Right lobe of liver (tissue), 6 donors: ENCODE results near the gene CASP7. TPM values are rescaled to one million over a fixed set of nuclear protein-coding genes. Genes with fewer than 3 reads are reported as not detected.

Experiments used
- ATAC-seq, 4 donors: fragments of 200-7000 bp; cut with Tn5 transposase; one replicate each; pipeline ENCODE4 v1.9.1; 2020; ENCODE audit warnings: mild to moderate bottlenecking in 4 of 4, moderate library complexity in 4 of 4
- DNase-seq, 3 donors: peaks; one replicate each; pipeline ENCODE4 v3.0.0-alpha.2; 2020
- H3K27ac ChIP-seq, 3 donors: fragments of 200-600 bp; one replicate each; pipeline ENCODE4 v1.8.0; 2022
- H3K27me3 ChIP-seq, 2 donors: fragments of 200-600 bp; one replicate each; pipeline ENCODE4 v1.8.0; 2022
- H3K36me3 ChIP-seq, 4 donors: fragments of 200-600 bp; sonication (generic) in 1 of 4; one replicate each; pipeline versions ENCODE4 v1.5.1 to v1.8.0; 2017 to 2022; ENCODE audit warnings: control low read depth in 1 of 4
- H3K4me1 ChIP-seq, 4 donors: fragments of 200-600 bp; sonication (generic) in 1 of 4; one replicate each; pipeline versions ENCODE4 v1.5.1 to v1.8.0; 2017 to 2022; ENCODE audit warnings: control low read depth in 1 of 4
- H3K4me3 ChIP-seq, 3 donors: fragments of 200-600 bp; one replicate each; pipeline ENCODE4 v1.8.0; 2022
- H3K9me3 ChIP-seq, 4 donors: fragments of 200-600 bp; sonication (generic) in 1 of 4; one replicate each; pipeline versions ENCODE4 v1.5.1 to v1.8.0; 2017 to 2022; ENCODE audit warnings: control low read depth in 1 of 4
- POLR2A ChIP-seq: fragments of 450-650 bp; IDR thresholded peaks from one replicate; pipeline ENCODE4 v1.6.1; 2017; ENCODE audit warnings: antibody characterized with exemption, mild to moderate bottlenecking
- WGBS: methylation state at CpG from one replicate; pipeline ENCODE4 v1.1.6; 2018; ENCODE audit warnings: low coverage, low lambda C conversion rate; ENCODE audit not compliant: insufficient coverage; ENCODE audit errors: missing lambda C conversion rate; 5-methylcytosine and 5-hydroxymethylcytosine counted together
- intact Hi-C, 2 donors: fragments of 100-400 bp; cut with DNase I; formaldehyde crosslinking; loops; one replicate each; pipeline versions ENCODE4 v1.11.2 to v1.14.1; 2022
- total RNA-seq, 6 experiments: library from RNA; depleted of rRNA in 2 of 6; stranded (reverse); fragments of >200 nt in 2 of 6; fragmentation: NEBNext Ultra II Directional in 3 of 6; extraction: Animal tissue kit (Norgen Biotek cat#: 25700) in 3 of 6; gene quantifications; one replicate each; pipeline versions ENCODE4 v1.1.0 to v1.2.4, GENCODE V29; 2016 to 2023
- TF ChIP-seq, protein P1 (sequence below), 4 donors: fragments of 200-600 bp in 3 of 4; fragments of 450-650 bp in 1 of 4; IDR thresholded peaks; one replicate each; pipeline versions ENCODE4 v1.5.1 to v1.8.0; 2016 to 2022; ENCODE audit warnings: antibody characterized with exemption in 4 of 4, mild to moderate bottlenecking in 2 of 4
- donor health status: DM: no; HTN: yes; CAD: no.
- donor health status: DM: no; HTN: no; CAD: no.
- donor health status: DM: no; HTN: no; CAD: no.
- donor health status: DM: no; HTN: yes; CAD: no.
- donor health status: DM: no; HTN: yes; CAD: no.

CASP7 gene
- total RNA-seq, 6 experiments from 2014 or later = 9.5 to 24.7 (median 12.4) TPM

DNA sequence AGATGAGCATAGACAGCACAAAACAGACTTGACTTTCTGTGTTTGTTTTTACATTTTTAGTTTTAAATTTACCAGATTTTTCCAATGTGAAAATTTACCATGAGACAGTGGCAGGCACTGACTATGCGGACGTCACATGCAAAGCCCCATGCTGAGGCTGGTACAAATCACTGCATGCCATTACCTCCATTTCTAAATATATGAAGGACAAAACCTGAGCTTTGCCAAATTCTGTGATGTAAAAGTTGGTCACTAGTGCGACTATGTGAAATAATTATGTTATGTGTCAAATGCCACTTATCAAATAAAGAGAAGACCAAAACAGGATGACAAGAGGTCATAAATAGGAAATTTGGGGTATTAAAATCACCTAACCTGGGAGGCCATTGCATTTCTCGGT is 38.0 kb upstream of the CASP7 start:
- Histone ChIP-seq H3K27me3 (no peaks in the 10 kb centered on the region), H3K27ac (no peak overlapping the region), H3K36me3 (no peaks in the 10 kb centered on the region), H3K9me3 (no peaks in the 10 kb centered on the region), H3K4me3 (no peak overlapping the region), H3K4me1 (peaks cover 0 to 23% (median 0%) of the 10 kb centered on the region in 4 donors)
- TF ChIP-seq, protein P1, sequence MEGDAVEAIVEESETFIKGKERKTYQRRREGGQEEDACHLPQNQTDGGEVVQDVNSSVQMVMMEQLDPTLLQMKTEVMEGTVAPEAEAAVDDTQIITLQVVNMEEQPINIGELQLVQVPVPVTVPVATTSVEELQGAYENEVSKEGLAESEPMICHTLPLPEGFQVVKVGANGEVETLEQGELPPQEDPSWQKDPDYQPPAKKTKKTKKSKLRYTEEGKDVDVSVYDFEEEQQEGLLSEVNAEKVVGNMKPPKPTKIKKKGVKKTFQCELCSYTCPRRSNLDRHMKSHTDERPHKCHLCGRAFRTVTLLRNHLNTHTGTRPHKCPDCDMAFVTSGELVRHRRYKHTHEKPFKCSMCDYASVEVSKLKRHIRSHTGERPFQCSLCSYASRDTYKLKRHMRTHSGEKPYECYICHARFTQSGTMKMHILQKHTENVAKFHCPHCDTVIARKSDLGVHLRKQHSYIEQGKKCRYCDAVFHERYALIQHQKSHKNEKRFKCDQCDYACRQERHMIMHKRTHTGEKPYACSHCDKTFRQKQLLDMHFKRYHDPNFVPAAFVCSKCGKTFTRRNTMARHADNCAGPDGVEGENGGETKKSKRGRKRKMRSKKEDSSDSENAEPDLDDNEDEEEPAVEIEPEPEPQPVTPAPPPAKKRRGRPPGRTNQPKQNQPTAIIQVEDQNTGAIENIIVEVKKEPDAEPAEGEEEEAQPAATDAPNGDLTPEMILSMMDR (IDR thresholded peaks at IDR 0.05) = no peak
- TF ChIP-seq POLR2A = no peak
- WGBS = 64% methylated on average over 4 of the region's 4 CpGs
- no peak for DNase-seq
- intact Hi-C loops = no loop called here
- ATAC-seq = no peak

DNA sequence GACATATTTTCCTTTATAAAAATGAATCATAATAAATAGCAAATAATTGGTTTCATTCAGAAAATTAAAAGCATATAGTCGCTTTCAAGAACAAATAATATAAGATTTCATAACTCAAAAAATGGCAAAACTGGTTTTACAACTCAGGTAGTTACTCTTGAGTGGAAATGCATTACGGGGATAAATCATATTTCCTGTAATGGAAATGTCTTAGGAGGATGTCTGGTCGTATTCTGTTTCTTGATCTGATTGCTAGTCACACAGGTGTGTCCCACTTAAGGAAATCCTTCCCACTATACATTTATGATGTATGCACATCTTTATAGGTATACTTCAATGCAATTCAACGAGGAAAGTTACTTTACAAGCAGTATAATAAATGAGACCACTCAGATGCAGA is 36.5 kb upstream of the CASP7 start:
- WGBS = 73% methylated on average over 4 of the region's 4 CpGs
- no peak for TF ChIP-seq POLR2A
- TF ChIP-seq, protein P1 (IDR thresholded peaks at IDR 0.05) = no peak
- intact Hi-C loops = no loop called here
- no peaks in the 10 kb centered on the region for H3K9me3 ChIP-seq
- H3K27me3 ChIP-seq = no peaks in the 10 kb centered on the region
- H3K4me1 ChIP-seq = peaks cover 0 to 23% (median 0%) of the 10 kb centered on the region in 4 donors
- no peak overlapping the region for H3K27ac ChIP-seq
- H3K36me3 ChIP-seq = no peaks in the 10 kb centered on the region
- DNase-seq = no peak
- no peak overlapping the region for H3K4me3 ChIP-seq
- ATAC-seq = no peak

DNA sequence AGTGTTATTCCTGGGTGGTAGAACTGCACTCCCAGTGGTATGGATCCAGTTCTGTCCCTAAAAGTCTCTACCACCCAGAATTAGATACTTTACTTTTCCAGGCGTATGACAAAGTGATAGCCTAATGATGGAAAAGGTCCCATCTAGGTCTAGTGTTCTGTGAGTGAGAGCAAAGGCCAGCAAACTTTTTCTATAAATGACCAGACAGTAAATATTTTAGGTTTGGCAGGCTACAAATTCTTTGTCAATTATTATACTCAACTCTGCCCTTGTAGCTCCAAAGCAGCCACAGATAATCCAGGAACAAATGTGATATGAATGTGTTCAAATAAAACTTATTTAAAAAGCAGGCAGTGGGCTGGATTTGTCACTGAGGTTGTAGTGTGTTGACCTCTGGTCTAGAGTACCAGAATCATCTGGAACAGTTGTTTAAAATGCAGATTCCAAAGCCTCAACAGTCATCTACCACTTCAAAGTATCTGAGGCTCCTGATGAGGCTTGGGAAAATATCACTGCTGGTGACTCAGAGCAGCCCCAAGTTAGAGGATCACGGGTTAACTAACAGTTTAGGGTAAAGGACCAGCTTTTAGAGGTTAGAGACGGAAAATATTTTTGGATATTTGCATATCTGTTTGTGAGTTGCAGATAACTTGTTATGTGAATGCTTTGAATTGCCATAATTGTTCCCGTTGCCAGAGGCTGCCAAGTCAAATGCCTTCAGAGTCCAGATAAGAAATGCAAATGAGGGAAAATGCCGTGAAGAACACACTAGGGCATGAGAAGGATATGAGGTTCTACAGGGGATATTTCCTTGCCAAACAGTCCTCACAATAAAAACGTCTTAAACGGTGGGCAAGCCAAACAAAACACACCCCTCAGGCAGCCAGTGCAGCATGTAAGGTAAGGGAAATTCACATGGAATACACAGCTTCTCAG is 35.3 kb upstream of the CASP7 start:
- intact Hi-C loops = no loop called here
- WGBS = 15% methylated on average over 7 of the region's 7 CpGs
- no peaks in the 10 kb centered on the region for H3K9me3 ChIP-seq
- H3K27me3 ChIP-seq = no peaks in the 10 kb centered on the region
- no peaks in the 10 kb centered on the region for H3K36me3 ChIP-seq
- H3K4me1 ChIP-seq = peaks cover 0 to 23% (median 0%) of the 10 kb centered on the region in 4 donors
- no peak for TF ChIP-seq POLR2A
- TF ChIP-seq, protein P1 (IDR thresholded peaks at IDR 0.05) = no peak
- no peak for DNase-seq
- peak overlapping the region in 2 of 3 donors; percentile 64 to 78 for H3K27ac ChIP-seq
- ATAC-seq = peak; percentile 82 to 92 (median 84)
- no peak overlapping the region for H3K4me3 ChIP-seq

DNA sequence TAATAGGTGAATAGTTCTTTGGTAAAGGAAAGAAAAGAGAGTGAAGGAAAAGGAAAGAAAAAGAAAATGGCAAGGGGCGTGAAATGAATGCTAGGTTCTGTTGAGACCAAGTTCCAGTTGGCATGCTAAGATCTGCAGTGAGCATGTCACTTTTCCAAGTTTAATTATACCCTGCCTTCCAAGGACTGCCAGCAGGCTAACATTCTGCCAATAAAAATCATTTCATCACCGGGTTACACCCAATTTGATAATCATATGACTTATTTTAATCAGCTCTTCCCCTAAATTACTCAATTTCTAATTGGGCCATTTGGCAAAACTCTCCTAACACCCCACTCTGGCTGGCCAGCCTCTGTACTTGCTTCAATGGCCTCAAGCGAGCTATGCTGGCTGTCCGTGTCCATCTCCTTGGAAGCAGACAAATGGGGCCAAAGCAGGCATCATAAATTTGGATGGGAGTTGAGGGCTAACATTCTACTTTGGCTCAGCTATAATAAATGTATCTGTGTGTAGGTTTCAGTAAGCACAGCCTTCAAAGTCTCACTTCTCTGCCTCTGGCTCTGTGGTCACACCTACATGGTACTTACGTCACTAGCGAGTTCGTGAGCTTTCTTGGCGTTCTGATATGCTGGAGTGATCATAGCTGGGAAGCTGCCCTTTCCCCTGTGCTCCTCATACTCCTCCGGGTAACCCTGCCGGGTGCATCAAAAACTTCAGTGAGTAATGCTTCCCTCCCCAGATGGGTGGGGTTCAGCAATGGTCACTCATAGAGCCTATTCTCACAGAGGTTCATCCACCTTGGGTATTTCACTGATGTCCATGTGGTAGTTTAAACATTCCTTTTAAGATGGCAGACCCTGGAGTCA is 33.1 kb upstream of the CASP7 start:
- Histone ChIP-seq H3K4me3 (no peak overlapping the region), H3K9me3 (no peaks in the 10 kb centered on the region), H3K4me1 (peaks cover 0 to 26% (median 0%) of the 10 kb centered on the region in 4 donors), H3K27ac (no peak overlapping the region), H3K36me3 (no peaks in the 10 kb centered on the region), H3K27me3 (no peaks in the 10 kb centered on the region)
- no peak for TF ChIP-seq POLR2A
- TF ChIP-seq, protein P1 (IDR thresholded peaks at IDR 0.05) = no peak
- DNase-seq (no peak), ATAC-seq (no peak)
- intact Hi-C loops = no loop called here
- 81% methylated on average over 8 of the region's 10 CpGs for WGBS
